Activated T-cell treated with anti-CD3 and anti-CD28 coated beads, Interleukin-2, amount 50 U/mL, for 4 hours (primary cell): ENCODE data around the gene CFAP410. TPM values are rescaled to one million over a fixed set of nuclear protein-coding genes. Genes with fewer than 3 reads are reported as not detected.

ENCODE experiments used
- ATAC-seq, 2 donors: fragments of 200-7000 bp; cut with Tn5 transposase; one replicate each; pipeline ENCODE4 v1.10.0; 2021
- DNase-seq: peaks from one replicate; pipeline ENCODE4 v3.0.0-alpha.2; 2020
- H3K27me3 Mint-ChIP-seq: one replicate; pipeline ENCODE4 v1.8.0; 2021; ENCODE audit warnings: low read depth, mixed read lengths
- H3K36me3 Mint-ChIP-seq: one replicate; pipeline ENCODE4 v1.8.0; 2022; ENCODE audit warnings: mixed read lengths; ENCODE audit not compliant: insufficient read depth
- H3K4me1 Mint-ChIP-seq: one replicate; pipeline ENCODE4 v1.8.0; 2021; ENCODE audit warnings: low read depth, mixed read lengths
- H3K4me3 Mint-ChIP-seq: one replicate; pipeline ENCODE4 v1.8.0; 2021; ENCODE audit warnings: mild to moderate bottlenecking, moderate library complexity, mixed read lengths
- H3K9me3 Mint-ChIP-seq: one replicate; pipeline ENCODE4 v1.8.0; 2021; ENCODE audit warnings: mixed read lengths
- total RNA-seq, 3 donors: library from RNA; stranded (reverse); gene quantifications; one replicate each; pipeline ENCODE4 v1.2.1, GENCODE V29; 2021

CFAP410 gene
- total RNA-seq, result 10 to 100 TPM; 30.2 to 32.7 (median 30.5) TPM

DNA sequence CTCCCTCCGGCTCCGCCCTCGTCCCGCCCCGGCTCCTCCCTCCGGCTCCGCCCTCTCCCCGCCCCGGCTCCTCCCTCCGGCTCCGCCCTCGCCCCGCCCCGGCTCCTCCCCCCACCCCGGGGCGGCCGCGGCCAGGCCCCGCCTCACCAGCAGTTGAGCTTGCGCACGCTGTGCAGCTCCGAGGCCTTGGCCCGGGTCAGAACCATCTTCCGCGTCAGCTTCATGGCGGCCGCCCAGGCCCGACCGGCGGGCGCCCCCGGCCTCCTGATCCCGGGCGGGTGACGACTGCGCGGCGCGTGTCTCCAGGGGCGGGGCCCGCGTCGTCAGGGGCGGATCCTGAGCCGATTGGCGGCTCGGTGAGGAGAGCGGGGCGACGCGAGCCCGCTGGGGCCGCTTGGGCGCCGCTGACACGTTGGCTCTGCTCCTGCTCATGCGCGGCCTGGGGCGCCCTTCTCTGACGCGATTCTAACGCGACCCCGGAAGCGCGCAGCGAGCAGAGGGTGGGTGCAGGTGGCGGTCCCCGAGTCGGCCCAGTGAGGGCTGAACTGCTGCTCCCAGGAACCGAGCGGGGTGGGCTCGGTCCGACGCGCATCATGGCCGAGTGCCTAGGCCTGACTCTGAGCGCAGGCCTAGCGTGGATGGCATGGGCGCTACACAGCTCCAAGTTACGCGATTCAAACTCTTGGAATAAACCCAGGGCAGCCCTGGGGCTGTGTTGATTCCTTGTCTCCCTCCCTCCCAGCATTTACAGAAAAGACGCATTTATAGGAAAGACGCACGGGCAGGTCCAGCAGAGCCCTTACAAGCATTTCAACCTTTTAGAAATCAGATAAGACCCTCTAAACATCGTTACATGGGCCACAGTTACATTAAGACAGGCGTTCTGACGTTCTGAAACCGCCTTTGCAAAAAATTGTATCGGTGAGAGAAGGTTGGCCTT, at the start of gene CFAP410:
CFAP410 (minus strand) TSS at position 420 of the 940 bp plus-strand sequence; CDS start at position 224, 196 bp downstream.
- no peaks in the 10 kb centered on the region for H3K27me3 Mint-ChIP-seq
- peak within 1 kb of the TSS; percentile 86 for H3K4me3 Mint-ChIP-seq
- DNase-seq (peak; percentile 92), ATAC-seq (peak; percentile 94 to 96)
- peaks cover 20% of the 10 kb centered on the region for H3K4me1 Mint-ChIP-seq
- H3K36me3 Mint-ChIP-seq, result peaks cover 3% of the 10 kb centered on the region
- H3K9me3 Mint-ChIP-seq, result no peaks in the 10 kb centered on the region

DNA sequence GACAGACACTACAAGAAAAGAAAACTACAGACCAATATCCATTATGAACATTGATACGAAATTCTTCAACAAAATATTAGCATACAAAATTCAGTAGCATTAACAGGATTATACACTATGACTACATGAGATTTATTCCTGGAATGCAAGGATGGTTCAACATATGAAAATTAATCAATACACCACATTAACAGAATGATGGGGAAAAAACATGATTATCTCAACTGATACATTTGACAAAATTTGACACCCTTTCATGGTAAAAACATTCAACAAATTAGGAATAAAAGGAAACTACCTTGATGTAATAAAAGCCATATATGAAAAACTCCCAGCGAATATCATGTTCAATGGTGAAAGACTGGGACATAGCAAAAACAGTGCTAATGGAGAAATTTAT, 45.8 kb upstream of the CFAP410 start:
- H3K36me3 Mint-ChIP-seq, result peaks cover 8% of the 10 kb centered on the region
- no peak overlapping the region for H3K4me3 Mint-ChIP-seq

DNA sequence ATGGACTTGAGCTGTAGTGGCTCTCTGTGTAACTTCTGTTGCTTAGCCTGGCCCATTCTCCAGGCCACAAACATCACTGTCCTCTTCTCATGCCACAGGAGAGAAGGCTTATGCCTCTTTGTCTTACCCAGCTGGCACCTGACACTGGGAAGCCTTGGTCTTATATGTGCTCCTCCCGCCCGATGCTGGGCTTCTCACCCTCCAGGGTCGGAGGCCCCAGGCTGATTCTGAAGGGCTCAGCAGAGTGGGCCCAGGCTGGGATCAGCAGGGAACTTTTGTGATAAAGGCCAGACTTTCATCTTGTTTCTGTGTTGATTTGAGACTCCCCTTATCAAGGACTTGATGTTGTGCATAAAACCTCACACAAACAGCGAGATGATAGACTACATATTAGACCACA, 44.0 kb upstream of the CFAP410 start:
- no peak overlapping the region for H3K4me3 Mint-ChIP-seq

More for the DNA sequence above, 45.8 kb upstream of the CFAP410 start:
- no peak for ATAC-seq
- no peaks in the 10 kb centered on the region for H3K4me1 Mint-ChIP-seq
- DNase-seq, result no peak
- peaks cover 29% of the 10 kb centered on the region for H3K9me3 Mint-ChIP-seq
- H3K27me3 Mint-ChIP-seq, result no peaks in the 10 kb centered on the region

DNA sequence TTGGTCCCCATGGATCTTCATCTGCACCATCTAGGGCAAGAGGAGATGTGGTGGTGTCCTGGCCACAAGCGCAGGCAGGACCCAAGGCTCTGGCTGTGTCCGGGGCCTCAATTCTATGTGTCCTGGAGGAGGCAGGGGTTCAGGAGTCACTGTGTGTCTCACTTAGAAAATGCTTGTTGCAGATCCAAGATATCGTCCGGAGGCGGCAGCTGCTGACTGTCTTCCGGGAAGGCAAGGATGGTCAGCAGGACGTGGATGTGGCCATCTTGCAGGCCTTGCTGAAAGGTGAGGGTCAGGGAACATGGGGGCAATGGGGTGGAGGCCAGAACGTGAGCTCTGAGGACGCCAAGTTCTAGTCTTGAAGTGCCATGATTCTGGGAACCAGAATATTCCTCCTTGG, 43.3 kb upstream of the CFAP410 start:
- no peaks in the 10 kb centered on the region for H3K27me3 Mint-ChIP-seq
- H3K9me3 Mint-ChIP-seq, result peaks cover 29% of the 10 kb centered on the region
- peaks cover 8% of the 10 kb centered on the region for H3K36me3 Mint-ChIP-seq
- no peak for DNase-seq
- no peaks in the 10 kb centered on the region for H3K4me1 Mint-ChIP-seq
- ATAC-seq, result no peak
- H3K4me3 Mint-ChIP-seq, result no peak overlapping the region

More for the DNA sequence above, 44.0 kb upstream of the CFAP410 start:
- H3K27me3 Mint-ChIP-seq, result no peaks in the 10 kb centered on the region
- H3K4me1 Mint-ChIP-seq, result no peaks in the 10 kb centered on the region
- no peak for ATAC-seq
- H3K9me3 Mint-ChIP-seq, result peaks cover 29% of the 10 kb centered on the region
- H3K36me3 Mint-ChIP-seq, result peaks cover 8% of the 10 kb centered on the region
- DNase-seq, result no peak

DNA sequence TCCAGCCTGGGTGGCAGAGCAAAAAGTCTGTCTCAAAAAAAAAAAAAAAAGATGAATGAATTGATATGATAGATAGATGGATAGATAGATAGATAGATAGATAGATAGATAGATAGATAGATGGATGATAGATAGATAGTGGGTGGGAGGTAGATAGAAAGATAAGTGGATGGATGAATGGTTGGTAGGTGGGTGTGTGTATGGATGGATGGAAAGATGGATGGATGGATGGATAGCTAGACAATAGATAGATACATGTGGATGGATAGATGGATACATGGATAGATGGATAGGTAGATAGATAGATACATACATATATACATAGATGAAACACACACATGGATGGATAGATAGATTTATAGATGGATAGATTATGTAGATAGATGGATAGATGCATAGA, 42.7 kb upstream of the CFAP410 start:
- peaks cover 29% of the 10 kb centered on the region for H3K9me3 Mint-ChIP-seq
- no peaks in the 10 kb centered on the region for H3K27me3 Mint-ChIP-seq
- DNase-seq, result no peak
- H3K4me3 Mint-ChIP-seq, result no peak overlapping the region
- no peaks in the 10 kb centered on the region for H3K4me1 Mint-ChIP-seq
- no peak for ATAC-seq
- peaks cover 8% of the 10 kb centered on the region for H3K36me3 Mint-ChIP-seq

DNA sequence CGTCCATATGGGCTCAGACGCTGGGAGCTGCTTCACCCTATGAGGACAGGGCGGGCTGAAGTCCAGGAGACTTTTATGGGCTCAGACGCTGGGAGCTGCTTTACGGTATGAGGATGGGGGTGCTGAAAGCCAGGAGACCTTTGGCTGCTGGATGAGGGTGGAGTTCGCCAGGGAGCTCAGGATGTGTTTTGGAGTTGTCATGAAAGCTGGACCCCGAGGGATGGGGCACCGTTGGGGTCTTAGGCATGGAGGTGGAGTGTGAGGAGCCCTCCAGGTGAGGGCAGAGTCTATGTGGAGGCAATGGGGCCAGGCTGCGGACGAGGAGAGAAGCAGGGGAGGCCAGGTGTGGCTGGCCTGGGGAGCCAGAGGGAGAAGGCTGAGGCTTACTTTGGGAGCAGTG, 41.7 kb upstream of the CFAP410 start:
- Mint-ChIP-seq H3K27me3 (no peaks in the 10 kb centered on the region), H3K4me3 (no peak overlapping the region), H3K9me3 (peaks cover 24% of the 10 kb centered on the region)

DNA sequence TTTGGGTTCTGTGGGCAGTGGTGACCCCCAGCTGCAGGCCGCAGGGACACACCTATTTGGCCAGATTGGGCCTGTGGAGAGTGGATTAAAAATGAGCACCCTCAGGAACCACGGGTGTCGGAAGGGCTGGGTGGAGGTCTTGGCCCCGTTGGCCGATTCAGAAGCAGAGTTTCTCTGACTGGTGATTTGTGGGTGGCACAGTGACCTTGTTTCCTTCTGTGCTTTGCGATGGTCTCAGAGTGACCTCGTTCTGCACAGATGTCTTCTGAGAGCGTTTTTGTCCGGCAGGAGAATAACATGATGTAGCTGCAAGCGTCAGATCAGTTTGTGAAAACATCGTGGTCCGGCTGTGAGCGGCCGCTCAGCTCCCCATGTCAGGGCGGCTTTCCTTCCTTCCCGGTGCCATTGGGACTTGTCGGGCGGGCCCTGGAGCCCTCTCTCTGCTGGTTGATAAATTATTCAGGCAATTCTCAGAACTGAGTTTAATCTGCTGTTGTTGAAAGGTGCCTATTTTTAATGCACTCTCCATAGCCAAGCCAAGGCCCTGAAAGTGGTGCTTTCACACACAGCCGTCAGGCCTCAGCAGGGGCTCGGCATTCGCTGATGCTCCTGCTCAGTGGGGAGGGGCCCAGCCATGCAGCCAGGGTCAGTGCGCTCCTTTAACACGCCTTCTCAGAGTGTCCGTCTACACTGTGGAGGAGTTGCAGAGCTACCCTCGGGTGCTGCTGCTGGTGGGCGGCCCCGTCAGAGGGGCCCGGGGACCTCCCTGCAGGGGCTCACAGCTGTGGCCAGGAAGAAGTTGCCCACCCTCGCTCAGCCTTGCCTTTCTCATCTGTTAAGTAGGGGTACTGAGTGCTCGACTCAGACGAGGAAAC, 41.0 kb upstream of the CFAP410 start:
- no peak for ATAC-seq
- Mint-ChIP-seq H3K9me3 (peaks cover 18% of the 10 kb centered on the region), H3K36me3 (peaks cover 8% of the 10 kb centered on the region), H3K27me3 (no peaks in the 10 kb centered on the region), H3K4me1 (peaks cover 9% of the 10 kb centered on the region), H3K4me3 (no peak overlapping the region)
- no peak for DNase-seq

More for the DNA sequence above, 41.7 kb upstream of the CFAP410 start:
- H3K4me1 Mint-ChIP-seq, result peaks cover 2% of the 10 kb centered on the region
- DNase-seq (no peak), ATAC-seq (no peak)
- peaks cover 8% of the 10 kb centered on the region for H3K36me3 Mint-ChIP-seq

DNA sequence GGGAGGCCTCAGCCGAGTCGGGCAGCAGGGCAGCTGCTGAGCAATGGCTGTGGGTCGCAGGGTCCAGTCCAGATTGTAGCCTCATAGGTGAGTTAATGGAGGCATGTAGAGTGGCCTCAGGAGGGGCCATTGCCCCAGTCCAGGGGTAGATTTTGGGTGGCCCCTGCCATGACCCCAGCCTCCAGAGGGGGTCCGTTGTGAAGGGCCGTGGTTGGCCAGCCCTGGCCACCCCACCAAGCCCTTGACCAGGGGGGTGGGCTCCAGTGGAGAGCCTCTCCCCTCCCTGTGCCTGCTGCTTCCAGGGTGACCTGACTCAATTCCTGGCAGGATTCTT, 40.3 kb upstream of the CFAP410 start:
- Mint-ChIP-seq H3K4me3 (no peak overlapping the region), H3K27me3 (no peaks in the 10 kb centered on the region), H3K9me3 (peaks cover 11% of the 10 kb centered on the region), H3K36me3 (peaks cover 8% of the 10 kb centered on the region), H3K4me1 (peaks cover 16% of the 10 kb centered on the region)
- ATAC-seq (no peak), DNase-seq (no peak)

DNA sequence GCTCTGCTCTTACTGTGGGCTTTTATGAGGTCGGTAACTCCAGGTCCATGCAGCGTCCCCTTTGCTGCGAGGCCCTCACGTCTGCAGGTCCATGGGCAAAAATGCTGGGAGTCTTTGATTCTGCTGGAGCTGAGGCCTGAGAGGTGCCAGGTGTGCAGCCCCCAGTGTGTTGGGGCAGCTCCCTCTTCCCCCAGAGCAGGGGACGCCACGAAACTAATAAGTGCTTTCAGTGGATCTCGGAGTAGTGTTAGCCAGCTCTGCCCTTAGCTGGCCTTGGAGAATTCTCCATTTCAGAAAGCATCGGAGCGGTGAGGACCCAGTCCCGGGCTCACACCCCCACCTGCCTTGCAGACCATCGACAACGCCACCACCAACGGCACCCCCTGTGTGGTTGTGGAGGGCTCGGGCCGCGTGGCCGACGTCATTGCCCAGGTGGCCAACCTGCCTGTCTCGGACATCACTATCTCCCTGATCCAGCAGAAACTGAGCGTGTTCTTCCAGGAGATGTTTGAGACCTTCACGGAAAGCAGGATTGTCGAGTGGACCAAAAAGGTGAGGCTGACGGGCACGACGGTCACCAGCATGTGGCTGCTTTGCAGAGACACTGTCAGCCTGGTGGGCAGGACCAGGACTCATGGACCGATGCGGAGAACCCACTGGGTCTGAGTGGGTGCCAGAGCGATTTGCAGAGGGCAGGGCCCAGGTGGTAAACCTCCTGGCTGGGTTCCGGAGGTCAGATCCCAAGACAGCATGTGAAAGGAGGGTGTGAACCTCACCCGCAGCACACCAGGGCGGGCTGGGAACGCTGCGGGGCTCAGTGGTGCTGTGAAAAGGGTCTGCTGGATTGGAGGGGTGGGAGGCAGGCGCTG, 39.7 kb upstream of the CFAP410 start:
- DNase-seq, result no peak
- H3K27me3 Mint-ChIP-seq, result no peaks in the 10 kb centered on the region

DNA sequence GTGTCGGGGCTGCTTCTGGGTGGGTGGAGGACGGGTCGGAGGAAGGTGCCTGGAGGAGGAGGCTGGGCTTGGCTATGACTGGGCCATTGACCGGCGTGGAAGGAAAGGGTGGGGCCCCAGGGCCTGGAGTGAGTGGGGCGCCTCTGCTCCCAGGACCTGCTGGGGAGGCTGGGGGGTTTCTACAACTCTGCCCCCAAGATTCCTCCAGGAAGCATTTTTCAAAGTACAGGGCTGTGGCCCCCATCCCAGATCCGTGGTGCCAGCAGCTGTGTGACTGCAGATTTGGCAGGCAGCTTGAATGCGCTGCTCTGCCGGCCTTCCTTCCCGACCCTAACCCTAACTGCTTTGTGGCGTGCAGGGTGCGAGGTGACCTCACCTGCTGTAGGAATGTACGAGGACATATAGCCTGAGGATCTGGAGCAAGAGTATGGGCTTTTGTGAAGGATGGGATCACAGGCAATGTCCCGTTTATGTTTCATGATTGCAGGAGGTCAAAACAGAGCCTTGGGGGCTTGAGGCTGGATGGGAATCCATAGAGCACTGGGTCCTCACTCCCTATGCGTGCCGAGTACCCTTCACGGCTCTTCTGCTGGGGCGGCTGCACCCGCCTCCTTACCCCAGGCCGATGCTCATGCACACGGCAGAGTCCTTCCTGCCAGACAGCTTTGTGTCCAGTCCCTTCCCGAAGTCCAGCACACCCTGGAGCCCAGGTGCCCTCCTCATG, 38.9 kb upstream of the CFAP410 start:
- H3K4me1 Mint-ChIP-seq, result peaks cover 22% of the 10 kb centered on the region
- no peak overlapping the region for H3K4me3 Mint-ChIP-seq
- no peak for ATAC-seq
- peaks cover 4% of the 10 kb centered on the region for H3K36me3 Mint-ChIP-seq
- DNase-seq, result no peak
- no peaks in the 10 kb centered on the region for H3K27me3 Mint-ChIP-seq
- no peaks in the 10 kb centered on the region for H3K9me3 Mint-ChIP-seq

More for the DNA sequence above, 39.7 kb upstream of the CFAP410 start:
- Mint-ChIP-seq H3K9me3 (peaks cover 5% of the 10 kb centered on the region), H3K4me1 (peaks cover 18% of the 10 kb centered on the region), H3K36me3 (peaks cover 8% of the 10 kb centered on the region), H3K4me3 (no peak overlapping the region)
- no peak for ATAC-seq

DNA sequence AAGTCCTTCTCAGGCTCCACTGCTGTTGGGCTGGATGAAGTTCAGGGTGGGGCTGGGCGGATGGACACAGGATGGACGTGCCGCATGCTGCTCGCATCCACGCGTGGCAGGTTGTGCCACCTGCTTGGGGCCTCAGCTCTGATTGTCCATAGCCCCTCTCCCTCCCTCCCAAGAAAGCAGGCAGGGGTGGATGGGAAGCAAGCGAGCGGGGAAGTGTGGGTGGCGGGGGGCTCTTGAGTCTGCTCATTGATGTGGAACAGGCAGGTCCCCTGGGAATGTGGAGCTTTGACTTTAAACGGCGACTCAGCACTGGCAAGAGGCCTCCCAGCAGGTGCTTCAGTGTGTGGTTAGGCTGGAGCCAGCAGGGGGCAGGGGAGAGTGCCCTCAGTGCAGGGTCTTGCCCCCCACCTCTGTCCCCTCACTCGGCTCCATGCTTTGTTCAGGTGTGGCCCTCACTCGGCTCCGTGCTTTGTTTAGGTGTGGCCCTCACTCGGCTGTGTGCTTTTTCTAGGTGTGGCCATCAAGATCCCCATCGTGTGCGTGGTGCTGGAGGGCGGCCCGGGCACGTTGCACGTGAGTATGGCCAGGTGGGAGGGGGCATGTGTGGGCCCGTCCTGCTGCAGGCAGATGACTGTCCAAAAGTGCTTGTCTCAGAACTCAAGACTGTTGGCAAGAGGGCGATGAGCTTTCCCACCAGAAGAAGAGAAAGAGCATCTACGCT, 38.2 kb upstream of the CFAP410 start:
- DNase-seq (no peak), ATAC-seq (no peak)
- Mint-ChIP-seq H3K9me3 (no peaks in the 10 kb centered on the region), H3K27me3 (no peaks in the 10 kb centered on the region), H3K4me1 (peaks cover 22% of the 10 kb centered on the region), H3K36me3 (peaks cover 4% of the 10 kb centered on the region), H3K4me3 (no peak overlapping the region)

DNA sequence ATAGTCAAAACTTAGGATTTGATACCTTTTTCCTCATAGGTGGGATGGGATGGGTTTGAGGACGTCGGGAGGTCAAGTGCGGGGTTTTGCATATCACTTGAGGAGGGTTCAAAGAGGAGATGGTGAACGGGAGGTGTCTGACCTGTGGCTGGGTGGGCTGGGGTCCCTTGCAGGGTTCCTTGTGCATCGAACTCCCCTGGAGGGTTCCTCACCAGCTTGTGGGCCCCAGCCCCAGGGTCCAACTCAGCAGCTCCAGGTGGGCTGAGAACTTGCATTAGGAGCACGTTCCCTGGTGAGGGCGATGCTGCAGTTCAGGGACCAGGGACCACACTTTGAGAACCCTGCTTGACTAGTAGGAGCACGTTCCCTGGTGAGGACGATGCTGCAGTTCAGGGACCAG, 37.4 kb upstream of the CFAP410 start:
- Mint-ChIP-seq H3K4me1 (peaks cover 22% of the 10 kb centered on the region), H3K27me3 (peaks cover 1% of the 10 kb centered on the region), H3K4me3 (no peak overlapping the region), H3K36me3 (peaks cover 3% of the 10 kb centered on the region), H3K9me3 (no peaks in the 10 kb centered on the region)
- DNase-seq (no peak), ATAC-seq (no peak)

DNA sequence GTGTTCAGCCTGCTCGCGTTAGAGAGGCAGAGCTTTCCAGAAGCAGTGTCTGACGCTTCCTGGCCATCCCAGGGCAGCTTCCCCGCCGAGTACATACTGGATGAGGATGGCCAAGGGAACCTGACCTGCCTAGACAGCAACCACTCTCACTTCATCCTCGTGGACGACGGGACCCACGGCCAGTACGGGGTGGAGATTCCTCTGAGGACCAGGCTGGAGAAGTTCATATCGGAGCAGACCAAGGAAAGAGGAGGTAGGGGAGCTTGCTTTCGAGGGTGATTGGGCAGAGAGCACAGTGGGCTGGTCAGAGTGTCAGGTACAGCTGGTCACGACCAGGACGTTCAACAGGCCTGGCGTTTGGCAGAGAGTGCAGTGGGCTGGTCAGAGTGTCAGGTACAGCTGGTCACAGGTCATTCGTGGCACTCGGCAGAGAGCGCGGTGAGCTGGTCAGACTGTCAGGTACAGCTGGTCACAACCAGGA, 36.6 kb upstream of the CFAP410 start:
- DNase-seq, result no peak
- Mint-ChIP-seq H3K9me3 (no peaks in the 10 kb centered on the region), H3K36me3 (peaks cover 3% of the 10 kb centered on the region), H3K27me3 (peaks cover 1% of the 10 kb centered on the region), H3K4me3 (no peak overlapping the region), H3K4me1 (peaks cover 22% of the 10 kb centered on the region)
- no peak for ATAC-seq
